NCI-H2107 treated with DMSO at 0.1 percent for 48 hours (cell line): ENCODE data around the gene TRPM1.

ENCODE experiments used
- DNase-seq: peaks from one replicate; lab custom pipeline; 2025; ENCODE audit not compliant: unreplicated experiment; lab: John Stamatoyannopoulos, UW

TRPM1 gene

DNA sequence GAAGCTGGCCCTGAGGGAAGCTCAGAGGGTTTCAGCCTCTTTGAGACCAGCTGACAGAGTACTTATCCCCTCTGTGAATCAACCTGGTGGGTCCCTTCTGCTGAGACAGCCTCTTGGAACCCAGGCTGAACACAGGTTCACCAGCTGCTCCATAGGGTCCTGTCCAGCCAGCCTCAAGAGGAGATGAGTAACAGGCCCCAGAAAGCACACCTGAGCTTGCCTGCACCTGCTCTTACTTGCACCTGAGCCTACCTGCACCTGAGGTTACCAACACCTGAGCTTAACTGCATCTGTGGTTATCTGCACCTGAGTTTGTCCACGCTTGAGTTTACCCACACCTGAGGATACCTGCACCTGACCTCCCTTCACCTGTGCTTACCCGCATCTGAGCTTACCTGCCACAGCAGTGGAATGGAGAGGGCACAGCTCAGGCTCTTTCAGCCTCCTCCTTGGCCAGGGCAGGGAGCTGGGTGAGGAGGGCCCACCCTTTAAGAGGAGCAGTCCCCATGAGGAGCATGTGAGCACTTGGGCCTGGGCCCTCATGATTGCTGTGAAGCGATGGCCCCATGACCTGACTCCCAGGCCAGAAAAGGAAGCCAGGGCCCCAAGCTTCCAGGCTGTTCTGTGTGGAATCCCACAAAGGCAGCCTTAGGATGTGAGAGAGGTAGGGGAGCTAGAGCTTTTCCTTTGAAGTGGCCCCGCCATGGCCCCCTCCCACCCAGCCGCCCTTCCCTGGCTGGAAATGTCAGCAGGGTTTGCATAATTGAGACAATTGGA lies at the start of gene TRPM1:
Gene TRPM1 (minus strand): TSS at position 464 of the 777 bp plus-strand sequence. CDS start 20,370 bp downstream, outside the sequence.
- DNase-seq = peak; percentile 31

GRCh38 chr15:31150732-31151231 lies 49.3 kb upstream of the TRPM1 start:
- DNase-seq = no peak

DNA sequence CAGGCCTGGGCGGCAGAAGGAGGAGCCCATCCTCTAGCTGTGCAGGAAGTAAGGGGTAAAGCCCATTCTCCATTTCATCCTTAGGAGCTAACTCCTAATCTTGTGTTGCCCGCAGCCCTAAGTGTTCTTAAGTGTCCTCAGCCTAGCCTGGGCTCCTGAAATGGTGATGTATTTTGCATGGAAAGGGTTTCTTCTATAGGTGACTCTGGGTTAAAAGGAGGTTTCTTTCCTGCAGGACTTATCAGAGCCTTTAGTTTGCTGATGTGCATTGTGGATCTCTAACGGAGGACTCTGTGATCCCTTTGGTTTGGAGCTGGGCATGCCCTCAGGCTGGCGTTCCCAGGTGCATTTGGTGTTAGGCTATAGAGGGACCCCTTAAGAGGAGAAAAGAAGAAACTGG lies 48.5 kb upstream of the TRPM1 start:
- DNase-seq = no peak

GRCh38 chr15:31149088-31149505 lies 47.6 kb upstream of the TRPM1 start:
- no peak for DNase-seq

DNA sequence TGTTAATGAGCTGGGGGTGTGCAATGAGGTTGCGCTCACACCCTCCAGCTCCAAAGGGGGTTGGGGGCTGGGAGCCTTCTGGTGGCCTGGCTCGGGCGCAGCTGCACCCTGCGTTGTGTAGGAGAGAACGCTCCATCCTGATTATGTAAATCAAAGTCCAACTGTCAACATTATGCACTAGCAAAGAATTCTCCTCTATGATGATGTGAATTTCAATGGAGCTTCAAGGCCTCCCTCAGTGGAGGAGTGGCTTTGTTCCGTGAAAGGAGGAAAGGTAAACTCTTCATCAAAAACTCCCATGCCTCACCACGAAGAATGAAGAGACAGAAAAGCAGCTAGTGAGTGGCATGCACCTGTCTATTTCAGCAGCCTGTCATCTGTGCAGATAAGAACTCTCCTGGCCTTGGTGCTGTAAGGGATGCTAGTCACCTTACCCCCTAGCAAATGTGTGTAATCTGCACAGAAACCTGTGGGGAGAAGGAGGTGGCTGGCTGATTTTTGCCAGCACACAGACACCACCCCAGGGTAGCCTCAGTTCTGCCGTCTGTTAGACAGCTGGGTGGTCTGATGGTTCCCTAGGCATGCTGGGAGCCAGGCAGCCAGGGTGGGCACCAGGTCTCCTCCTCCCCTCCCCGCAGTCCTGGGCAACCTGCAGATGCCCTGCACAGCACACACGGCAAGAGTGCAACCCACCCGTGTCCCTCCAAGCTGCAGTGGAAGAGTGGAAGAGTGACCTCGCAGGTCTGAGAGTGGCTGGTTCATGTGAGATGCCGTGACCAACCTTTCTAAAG lies 47.0 kb upstream of the TRPM1 start:
- peak; percentile 34 for DNase-seq

DNA sequence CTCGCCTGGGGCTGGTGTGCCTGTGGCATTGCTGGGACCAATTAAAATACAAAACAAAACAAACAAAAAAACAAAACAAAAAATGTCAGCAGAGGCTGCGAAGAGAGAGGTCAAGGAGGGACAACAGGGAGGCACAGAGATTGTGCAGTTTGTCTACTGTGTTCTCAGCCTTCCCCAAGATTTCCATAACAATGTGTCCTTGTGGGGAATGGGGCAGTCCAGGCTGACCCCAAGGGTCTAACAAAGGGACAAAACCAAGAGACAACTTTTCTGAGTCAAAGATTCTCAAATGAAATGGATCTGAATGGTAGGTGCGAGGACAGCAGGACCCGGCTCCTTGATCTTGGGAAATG lies 46.4 kb upstream of the TRPM1 start:
- DNase-seq = no peak

DNA sequence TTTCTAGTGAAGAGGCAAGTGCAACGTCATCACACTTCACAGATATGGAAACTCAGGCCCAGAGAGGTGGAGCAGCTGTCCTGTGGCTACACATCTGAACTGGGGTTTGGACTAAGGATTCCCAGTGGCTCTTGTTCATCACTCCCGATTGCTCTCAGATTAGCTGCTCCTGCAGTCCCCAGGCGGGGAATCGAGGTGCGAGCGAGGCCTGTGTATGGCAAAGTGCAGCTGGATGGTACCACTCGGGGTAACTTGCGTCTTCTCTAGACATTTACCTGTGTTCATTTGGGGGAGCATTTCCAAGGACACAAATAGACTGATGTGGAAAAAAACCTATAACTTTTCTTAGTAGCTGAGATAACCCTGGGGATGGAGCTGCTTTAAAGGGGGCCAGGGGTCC lies 45.9 kb upstream of the TRPM1 start:
- DNase-seq = no peak

DNA sequence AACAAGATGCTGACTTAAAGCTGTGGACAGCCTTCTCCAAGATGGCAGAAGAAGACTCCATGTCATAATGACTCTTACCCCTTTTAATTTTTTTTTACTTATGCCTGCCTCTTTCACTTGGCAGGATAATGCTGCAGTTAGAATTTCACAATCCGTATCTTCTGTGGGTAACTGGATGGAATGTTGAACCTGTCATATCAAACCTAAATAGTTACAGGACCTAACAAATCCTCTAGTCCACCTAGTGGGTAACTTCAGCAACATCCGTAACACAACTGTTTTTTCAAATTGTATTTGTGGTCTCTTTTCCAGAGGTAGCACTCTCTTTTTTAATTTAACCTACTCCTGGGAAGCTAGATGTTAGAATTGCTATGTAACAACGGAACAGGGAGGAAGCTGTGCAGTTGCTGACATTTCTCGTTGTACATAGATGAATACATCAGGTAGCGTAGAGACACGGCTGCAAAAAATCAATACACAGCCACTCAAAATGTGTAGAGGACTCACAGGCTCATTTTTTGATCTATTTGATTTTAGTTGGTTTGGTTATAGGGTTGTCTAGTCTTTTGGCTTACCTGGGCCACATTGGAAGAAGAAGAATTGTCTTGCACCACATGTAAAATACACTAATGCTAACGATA lies 43.9 kb upstream of the TRPM1 start:
- DNase-seq = peak; percentile 9

DNA sequence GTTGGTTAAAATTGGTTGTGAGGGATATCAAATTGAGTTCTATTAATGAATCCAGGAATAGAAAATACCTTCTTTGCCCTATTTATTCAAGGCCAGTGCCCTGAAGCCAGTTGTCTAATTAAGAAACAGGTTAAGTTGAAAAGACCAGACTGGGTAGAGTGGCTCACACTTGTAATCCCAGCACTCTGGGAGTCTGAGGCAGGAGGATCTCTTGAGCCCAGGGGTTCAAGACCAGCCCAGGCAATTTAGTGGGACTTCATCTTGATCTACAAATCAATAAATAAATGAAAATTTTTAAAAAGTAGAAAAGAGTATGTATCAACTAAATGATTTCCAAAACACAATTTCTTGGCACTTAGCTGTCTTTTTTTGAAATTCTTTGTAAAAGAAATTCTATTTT lies 40.3 kb upstream of the TRPM1 start:
- DNase-seq = no peak

- no peak for DNase-seq
Measured at GRCh38 chr15:31136607-31137328, 35.2 kb upstream of the TRPM1 start.

DNA sequence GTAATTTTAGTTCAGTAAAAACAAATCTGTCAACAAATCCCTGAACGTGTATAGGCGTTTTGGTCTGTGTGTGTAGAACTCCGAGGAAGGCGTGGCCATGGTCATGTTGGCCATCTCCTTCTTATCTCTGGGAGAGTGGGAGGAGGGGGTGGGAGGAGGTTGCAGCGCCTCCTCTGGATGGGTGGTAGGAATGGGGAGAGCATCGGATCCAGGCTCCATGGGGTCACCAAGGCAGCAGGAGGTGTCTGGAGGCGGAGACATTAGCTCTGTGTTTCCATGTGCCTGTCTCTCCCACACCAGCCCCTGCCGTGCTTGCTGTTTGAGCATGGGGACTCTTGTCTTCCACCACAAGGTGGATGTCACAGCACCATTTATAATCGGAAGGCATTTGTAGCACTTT lies 34.5 kb upstream of the TRPM1 start:
- DNase-seq = no peak

- DNase-seq = no peak
Measured at GRCh38 chr15:31135523-31135922, 34.0 kb upstream of the TRPM1 start.

GRCh38 chr15:31133890-31134289 lies 32.4 kb upstream of the TRPM1 start:
- DNase-seq = no peak

DNA sequence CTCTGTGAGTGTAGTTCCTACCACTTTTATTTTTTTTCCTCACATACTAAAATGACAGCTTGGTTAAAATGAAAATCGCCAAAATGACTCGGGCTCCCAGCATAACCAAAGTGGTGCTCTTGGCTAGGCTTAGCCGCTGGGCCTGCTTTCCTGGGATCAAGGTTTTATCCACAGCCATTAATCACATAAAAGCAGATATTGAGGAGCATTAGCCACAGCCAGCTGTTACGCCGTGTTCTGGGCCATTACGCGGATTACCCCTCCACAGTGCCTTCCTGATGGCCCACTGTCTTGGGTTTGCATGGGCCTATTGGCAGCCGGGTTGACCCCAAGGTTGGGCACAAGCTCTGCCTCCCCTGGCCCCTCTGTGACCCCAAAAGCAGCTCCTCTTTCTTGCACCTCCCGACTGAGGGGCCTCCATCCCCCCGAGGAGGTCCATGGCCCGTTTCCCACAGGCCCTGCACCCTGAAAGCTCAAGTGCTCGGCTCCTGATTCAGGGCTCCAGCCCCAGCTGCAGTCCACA lies 30.4 kb upstream of the TRPM1 start:
- DNase-seq = no peak

DNA sequence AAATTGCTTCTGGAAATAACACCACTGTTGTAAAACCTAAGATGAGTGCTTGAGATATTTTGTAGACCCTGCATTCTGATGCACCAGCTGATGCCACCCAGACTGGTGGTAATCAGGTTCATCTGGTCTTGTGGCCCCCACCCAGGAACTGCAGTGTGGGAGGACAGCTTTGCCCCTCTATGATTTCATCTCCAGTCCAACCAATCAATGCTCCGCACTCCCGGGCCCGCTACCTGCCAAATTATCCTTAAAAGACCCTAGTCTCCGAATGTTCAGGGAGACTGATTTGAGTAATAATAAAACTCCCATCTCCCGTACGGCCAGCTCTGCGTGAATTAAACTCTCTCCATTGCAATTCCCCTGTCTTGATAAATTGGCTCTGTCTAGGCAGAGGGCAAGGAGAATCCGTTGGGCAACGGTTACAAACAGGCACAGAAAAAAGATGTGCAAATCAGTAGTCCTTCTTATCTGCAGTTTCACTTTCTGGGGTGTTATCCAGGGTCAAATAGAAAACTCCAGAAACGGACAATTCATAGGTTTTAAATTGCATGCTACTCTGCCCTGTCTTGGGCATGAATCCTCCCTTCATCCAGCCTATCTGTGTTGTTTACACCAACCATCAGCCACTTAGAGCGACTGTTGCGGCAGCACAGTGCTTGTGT lies 29.2 kb upstream of the TRPM1 start:
- DNase-seq = no peak

DNA sequence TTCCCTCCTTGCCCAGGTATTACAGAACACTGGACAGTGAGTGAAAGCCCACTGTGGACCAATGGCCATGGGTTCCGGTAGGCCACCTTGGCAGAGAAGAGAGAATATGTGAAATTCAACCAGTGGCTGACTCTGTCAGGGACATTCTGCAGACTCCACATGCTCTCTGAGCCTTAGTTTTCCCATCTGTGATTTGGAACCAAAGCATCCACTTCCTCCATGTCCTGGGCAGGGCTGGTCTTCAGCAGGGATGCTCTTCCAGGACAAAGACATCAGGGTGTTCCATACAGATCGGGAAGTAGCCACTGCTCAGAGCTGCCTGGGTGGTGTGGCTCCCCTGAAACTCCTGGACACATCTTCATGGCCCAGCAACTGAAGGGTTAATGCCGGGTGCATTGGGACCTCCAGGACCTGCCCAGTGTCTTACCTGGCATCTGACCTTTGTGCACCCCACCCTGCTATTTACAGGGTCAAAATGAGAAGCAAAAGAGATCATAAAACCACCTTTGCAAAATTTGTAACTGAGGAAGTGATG lies 28.3 kb upstream of the TRPM1 start:
- no peak for DNase-seq

DNA sequence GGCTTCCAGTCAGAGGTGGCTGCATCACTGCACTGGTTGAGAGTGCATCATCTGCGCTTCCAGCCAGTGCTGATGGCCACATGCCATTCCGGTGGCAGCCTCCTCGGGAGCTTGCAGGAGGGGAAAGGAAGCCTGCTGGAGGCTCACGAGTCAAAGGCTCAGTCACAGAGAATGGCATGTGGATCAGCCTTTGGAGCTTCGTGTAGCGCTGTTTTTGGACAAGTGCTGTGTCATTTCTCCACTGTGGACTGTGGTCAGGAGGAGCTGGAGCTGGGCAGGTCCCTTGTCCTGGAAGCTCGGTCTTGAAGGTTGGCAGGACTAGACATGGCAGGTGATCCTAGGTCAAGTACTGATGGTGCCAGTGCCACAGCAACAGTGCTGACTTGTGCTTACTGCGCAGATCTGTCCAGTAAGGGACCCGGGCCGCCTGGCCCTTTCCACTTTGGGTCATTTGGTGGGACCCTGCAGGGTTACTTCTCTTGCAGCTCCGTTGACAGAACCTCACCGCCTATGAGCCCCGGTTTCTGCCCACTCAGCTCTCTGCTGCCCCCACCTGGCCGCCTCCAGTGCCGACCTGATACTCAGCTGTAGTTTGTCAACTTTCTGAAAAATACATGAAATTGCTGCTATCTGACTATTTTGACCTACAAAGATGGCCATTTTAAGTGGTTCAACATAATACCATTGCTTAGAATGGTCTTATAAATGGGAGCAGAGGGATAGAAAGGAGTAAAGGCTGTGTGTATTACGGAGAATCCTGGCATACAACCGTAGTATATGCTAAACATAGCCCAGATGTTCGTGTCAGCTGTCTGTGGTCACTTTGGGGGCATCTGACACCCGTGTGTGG lies 27.6 kb upstream of the TRPM1 start:
- DNase-seq = peak; percentile 3

- no peak for DNase-seq
Measured at GRCh38 chr15:31128477-31128876, 27.0 kb upstream of the TRPM1 start.

DNA sequence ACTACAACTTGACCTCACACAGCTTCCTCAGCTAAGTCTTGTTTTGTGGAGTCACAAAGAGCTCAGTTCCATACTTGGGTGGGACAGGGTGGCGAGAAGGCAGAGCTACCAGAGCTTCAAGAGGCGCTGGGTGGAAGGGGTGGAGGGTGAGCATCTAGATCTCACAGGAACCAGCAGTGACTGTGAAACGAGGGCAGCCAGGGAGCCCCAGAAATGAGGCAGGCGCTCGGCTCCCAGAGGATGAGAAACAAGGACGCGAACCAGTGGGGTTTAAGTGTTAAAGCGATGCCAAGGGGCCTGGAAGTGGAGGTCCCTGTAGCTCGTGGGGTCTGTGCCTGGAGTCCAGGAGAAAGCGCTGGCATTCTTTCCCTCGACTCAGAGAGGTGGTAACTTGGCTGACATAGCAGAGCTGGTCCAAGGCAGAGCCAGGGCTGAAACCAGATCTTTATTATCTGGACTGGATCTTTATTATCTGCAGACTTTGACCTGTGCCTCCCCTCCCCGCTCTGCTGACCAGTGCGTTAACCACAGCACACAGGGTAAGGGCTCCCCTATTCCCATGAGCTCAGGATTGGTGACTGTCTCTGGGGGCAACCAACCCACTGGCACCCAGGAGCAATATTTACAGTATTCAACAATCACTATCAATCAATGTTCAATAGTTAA lies 26.2 kb upstream of the TRPM1 start:
- DNase-seq = no peak
